Vein endothelial cell (primary cell): ENCODE data around the gene CWC22. TPM values are rescaled to one million over a fixed set of nuclear protein-coding genes. Genes with fewer than 3 reads are reported as not detected.

Experiments
- small RNA-seq: library from RNA; depleted of rRNA; stranded (forward); fragments of <200 nt; gene quantifications from one replicate; pipeline ENCODE3, GENCODE V24; 2012
- total RNA-seq: library from RNA; depleted of rRNA; stranded (reverse); fragments of >200 nt; gene quantifications from 2 replicates; pipeline ENCODE4 v1.2.3, GENCODE V29; 2012

Gene CWC22
- 10.8 and 14.0 TPM in 2 replicates for total RNA-seq

DNA sequence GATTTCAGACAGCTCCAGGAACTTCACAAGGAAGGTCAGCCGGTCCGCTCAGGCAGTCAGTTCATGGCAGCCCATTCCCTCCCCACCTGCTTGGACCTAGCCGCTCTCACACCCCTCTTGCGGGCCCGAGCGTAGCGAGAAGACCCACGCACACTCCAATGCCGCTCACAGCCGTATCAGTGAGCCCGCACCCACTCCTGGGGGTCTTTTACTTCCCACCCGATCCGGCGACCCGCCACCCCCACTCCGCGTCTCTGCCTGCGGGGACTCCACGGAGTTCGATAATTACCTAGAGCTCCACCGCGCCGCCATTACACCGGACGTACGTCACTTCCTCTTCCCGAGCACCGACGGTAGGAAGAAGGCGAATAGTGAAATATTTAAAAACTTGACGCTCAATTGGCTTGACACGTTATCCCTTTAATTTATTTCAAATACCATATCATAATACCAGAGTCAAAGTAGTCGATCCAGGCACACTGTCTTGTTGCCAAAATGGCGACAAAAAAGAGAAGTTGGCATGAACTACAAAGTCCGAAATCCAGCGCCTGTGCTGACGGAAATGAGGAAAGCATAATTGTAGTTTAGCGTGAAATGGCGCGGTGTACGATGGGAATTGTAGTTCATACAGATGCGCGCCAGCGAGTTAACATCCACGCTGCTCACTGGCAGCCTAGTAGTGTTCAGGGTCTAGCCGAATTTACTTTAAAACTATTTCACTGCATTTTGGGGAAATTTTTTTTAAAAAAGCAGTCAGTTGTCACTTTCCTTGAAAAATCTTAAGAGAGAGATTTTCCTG, at the start of gene CWC22:
Gene CWC22, minus strand, starts transcription at position 517 of the 799 bp plus-strand sequence. CDS start 13,956 bp downstream, outside the sequence.

Small RNA genes lying within 50 kb of the gene (small RNA-seq; reads per million reads assigned to genes)
- gene RF00416: not detected

Other genes starting within 250 kb of the CWC22 start
- not detected in 2 replicates for gene ZNF385B, start 145.7 kb downstream of the CWC22 start, total RNA-seq